Neural cell (in vitro differentiated cells): Measurements from ENCODE around the gene KATNAL2. TPM values are rescaled to one million over a fixed set of nuclear protein-coding genes. Genes with fewer than 3 reads are reported as not detected.

ENCODE experiments used
- H2AFZ ChIP-seq: fragments of 200-600, 300-800 bp; sonication (generic), shearing (Covaris generic); 2 replicates; pipeline ENCODE4 v1.6.0; 2014; ENCODE audit warnings: low read depth, mild to moderate bottlenecking, antibody characterized with exemption, low read length, moderate library complexity
- H3F3A ChIP-seq: fragments of 200-600 bp; shearing (Covaris generic); 2 replicates; pipeline ENCODE4 v1.6.1; 2016; ENCODE audit warnings: mild to moderate bottlenecking, moderate library complexity, mixed read lengths, antibody characterized with exemption, low read length; ENCODE audit not compliant: insufficient read depth, poor library complexity, severe bottlenecking
- H3K27ac ChIP-seq: fragments of 200-600, 300-800 bp; sonication (generic), shearing (Covaris generic); 2 replicates; pipeline ENCODE4 v1.5.1; 2014; ENCODE audit warnings: mild to moderate bottlenecking, low read length, moderate library complexity
- H3K27me3 ChIP-seq: fragments of 300-800, 200-600 bp; sonication (generic), shearing (Covaris generic); 2 replicates; pipeline ENCODE4 v1.6.0; 2014; ENCODE audit warnings: mild to moderate bottlenecking, low read depth, low read length, moderate library complexity; ENCODE audit not compliant: insufficient read depth
- H3K36me3 ChIP-seq: fragments of 300-800, 200-600 bp; sonication (generic), shearing (Covaris generic); 2 replicates; pipeline ENCODE4 v1.5.1; 2014; ENCODE audit warnings: mild to moderate bottlenecking, antibody characterized with exemption, low read length, moderate library complexity; ENCODE audit not compliant: insufficient read depth
- H3K4me2 ChIP-seq: fragments of 300-800, 200-600 bp; sonication (generic), shearing (Covaris generic); 2 replicates; pipeline ENCODE4 v1.6.0; 2014; ENCODE audit warnings: mild to moderate bottlenecking, low read length
- H3K4me3 ChIP-seq: fragments of 300-800, 200-600 bp; sonication (generic), shearing (Covaris generic); 2 replicates; pipeline ENCODE4 v1.5.1; 2014; ENCODE audit warnings: mild to moderate bottlenecking, low read length, moderate library complexity
- H3K79me2 ChIP-seq: fragments of 200-600 bp; shearing (Covaris generic); replicated peaks from 2 replicates; pipeline ENCODE4 v1.6.0; 2014; ENCODE audit warnings: mild to moderate bottlenecking, low read length, moderate library complexity; ENCODE audit not compliant: insufficient read depth
- H3K9ac ChIP-seq: fragments of 300-800, 200-600 bp; sonication (generic), shearing (Covaris generic); 2 replicates; pipeline ENCODE4 v1.6.1; 2016; ENCODE audit warnings: mild to moderate bottlenecking, low read length, mixed read lengths
- H3K9me2 ChIP-seq: fragments of 200-600 bp; shearing (Covaris generic); 2 replicates; pipeline ENCODE4 v1.6.1; 2016; ENCODE audit warnings: mild to moderate bottlenecking, low read length, mixed read lengths; ENCODE audit not compliant: insufficient read depth
- H3K9me3 ChIP-seq: fragments of 200-600, 300-800 bp; sonication (generic), shearing (Covaris generic); 2 replicates; pipeline ENCODE4 v1.6.1; 2016; ENCODE audit warnings: mild to moderate bottlenecking, mixed run types, low read length, moderate library complexity, mixed read lengths
- H4K20me1 ChIP-seq: fragments of 200-600 bp; shearing (Covaris generic); 2 replicates; pipeline ENCODE4 v1.6.1; 2016; ENCODE audit warnings: mild to moderate bottlenecking, mixed run types; ENCODE audit not compliant: insufficient read depth
- CTCF ChIP-seq: fragments of 450-650 bp; IDR thresholded peaks from 2 replicates; pipeline ENCODE4 v1.5.1; 2014; ENCODE audit warnings: antibody characterized with exemption, mild to moderate bottlenecking, moderate library complexity; ENCODE audit not compliant: poor library complexity, severe bottlenecking
- EP300 ChIP-seq: fragments of 450-650 bp; conservative IDR thresholded peaks from 2 replicates; pipeline ENCODE4 v1.6.1; 2014; ENCODE audit warnings: antibody characterized with exemption, mild to moderate bottlenecking, moderate library complexity; ENCODE audit not compliant: poor library complexity, severe bottlenecking
- EZH2 ChIP-seq: fragments of 200-600, 300-800 bp; shearing (Covaris generic), sonication (generic); IDR thresholded peaks from 2 replicates; pipeline ENCODE4 v1.6.1; 2014; ENCODE audit warnings: antibody characterized with exemption, low read length, borderline replicate concordance, mild to moderate bottlenecking; ENCODE audit not compliant: insufficient read depth, poor library complexity, severe bottlenecking
- MXI1 ChIP-seq: fragments of 450-650 bp; conservative IDR thresholded peaks from 2 replicates; pipeline ENCODE4 v1.6.1; 2014; ENCODE audit warnings: antibody characterized with exemption, mild to moderate bottlenecking; ENCODE audit not compliant: poor library complexity, severe bottlenecking
- POLR2AphosphoS5 ChIP-seq: IDR thresholded peaks from 2 replicates; pipeline ENCODE4 v1.6.1; 2012
- RAD21 ChIP-seq: fragments of 450-650 bp; conservative IDR thresholded peaks from 2 replicates; pipeline ENCODE4 v1.6.1; 2014; ENCODE audit warnings: antibody characterized with exemption, mild to moderate bottlenecking, moderate library complexity
- REST ChIP-seq: IDR thresholded peaks from 2 replicates; pipeline ENCODE4 v1.6.1; 2012; ENCODE audit warnings: borderline replicate concordance
- SMC3 ChIP-seq: fragments of 450-650 bp; conservative IDR thresholded peaks from 2 replicates; pipeline ENCODE4 v1.6.1; 2014; ENCODE audit warnings: antibody characterized with exemption, mild to moderate bottlenecking, moderate library complexity; ENCODE audit not compliant: poor library complexity
- TAF1 ChIP-seq: IDR thresholded peaks from 2 replicates; pipeline ENCODE4 v1.6.1; 2012; ENCODE audit warnings: low read depth
- polyA minus RNA-seq: library from RNA; depleted of rRNA, polyadenylated mRNA; stranded (reverse); fragments of >200 nt; gene quantifications from 2 replicates; pipeline ENCODE4 v1.2.3, GENCODE V29; 2014
- polyA plus RNA-seq: library from polyadenylated mRNA; depleted of rRNA; stranded (reverse); fragments of >200 nt; gene quantifications from 2 replicates; pipeline ENCODE4 v1.2.3, GENCODE V29; 2014

KATNAL2 gene
- polyA plus RNA-seq (1.4 and 2.1 TPM in 2 replicates), polyA minus RNA-seq (3.1 and 3.4 TPM in 2 replicates)

- Histone ChIP-seq H3K27ac (peak within 1 kb of the TSS; percentile 61), H4K20me1 (no peaks in the 10 kb centered on the region), H3F3A (no peaks in the 10 kb centered on the region), H3K4me2 (peak within 1 kb of the TSS; percentile 71), H3K4me3 (peak within 1 kb of the TSS; percentile 87), H2AFZ (peak within 1 kb of the TSS; percentile 97), H3K9ac (peak within 1 kb of the TSS; percentile 82), H3K9me2 (no peaks in the 10 kb centered on the region), H3K27me3 (no peaks in the 10 kb centered on the region), H3K79me2 (peaks cover 34% of the 10 kb centered on the region), H3K36me3 (no peaks in the 10 kb centered on the region), H3K9me3 (no peaks in the 10 kb centered on the region)
- TF ChIP-seq EZH2, result no peak
- TF ChIP-seq EP300, result peak; percentile 53
- TF ChIP-seq MXI1, result peak; percentile 68
- TF ChIP-seq TAF1, result peak; percentile 77
- peak; percentile 31 for TF ChIP-seq CTCF
- TF ChIP-seq REST, result peak; percentile 51
- TF ChIP-seq POLR2AphosphoS5, result peak; percentile 81
- peak; percentile 34 for TF ChIP-seq RAD21
- TF ChIP-seq SMC3, result peak; percentile 37
Measured at GRCh38 chr18:46917108-46917802, at the start of gene KATNAL2, which contains the start of gene PIAS2. Gene KATNAL2 (plus strand): TSS chr18:46917602. CDS start chr18:46946873, 29,271 bp downstream. Gene PIAS2 (minus strand): TSS chr18:46917507. CDS start chr18:46917345, 162 bp downstream.

GRCh38 chr18:46868169-46868921, 49.1 kb upstream of the KATNAL2 start:
- H3K27me3 ChIP-seq, result no peaks in the 10 kb centered on the region
- no peaks in the 10 kb centered on the region for H3K79me2 ChIP-seq
- H3K9me3 ChIP-seq, result no peaks in the 10 kb centered on the region
- H4K20me1 ChIP-seq, result no peaks in the 10 kb centered on the region
- H2AFZ ChIP-seq, result no peak overlapping the region
- H3F3A ChIP-seq, result no peaks in the 10 kb centered on the region
- H3K9ac ChIP-seq, result no peak overlapping the region
- no peaks in the 10 kb centered on the region for H3K36me3 ChIP-seq
- no peaks in the 10 kb centered on the region for H3K9me2 ChIP-seq
- no peak overlapping the region for H3K4me2 ChIP-seq
- TF ChIP-seq MXI1 (no peak), CTCF (no peak), POLR2AphosphoS5 (no peak), TAF1 (no peak), REST (no peak), SMC3 (no peak), EP300 (no peak), EZH2 (no peak), RAD21 (no peak)
- no peak overlapping the region for H3K4me3 ChIP-seq
- no peak overlapping the region for H3K27ac ChIP-seq
